HL-60 (cell line): ENCODE measurements around the gene RUNX1.

ENCODE experiments used
- DNase-seq, 2 experiments: peaks; one replicate each; pipeline ENCODE4 v3.0.0-alpha.2; 2010 to 2020; ENCODE audit warnings: low read depth in 1 of 2, low spot score in 1 of 2
- H3K27ac ChIP-seq: fragments of 250-450 bp; sonication (Bioruptor Pico); replicated peaks from 2 replicates; pipeline ENCODE4 v1.5.1; 2020; ENCODE audit warnings: mild to moderate bottlenecking, moderate library complexity
- H3K27me3 ChIP-seq: fragments of 250-450 bp; sonication (Bioruptor Pico); 2 replicates; pipeline ENCODE4 v1.5.1; 2021; ENCODE audit warnings: mild to moderate bottlenecking, moderate library complexity; ENCODE audit not compliant: insufficient read depth, poor library complexity, severe bottlenecking
- H3K4me3 ChIP-seq: replicated peaks from 2 replicates; pipeline ENCODE4 v1.5.1; 2011; ENCODE audit warnings: mild to moderate bottlenecking, control low read depth, low read length; ENCODE audit not compliant: insufficient read depth
- GABPA ChIP-seq: IDR thresholded peaks from 2 replicates; pipeline ENCODE4 v1.6.1; 2012; ENCODE audit warnings: low read depth
- POLR2AphosphoS5 ChIP-seq: IDR thresholded peaks from 2 replicates; pipeline ENCODE4 v1.6.1; 2012; ENCODE audit warnings: low read depth
- SPI1 ChIP-seq: IDR thresholded peaks from 2 replicates; pipeline ENCODE4 v1.6.1; 2012; ENCODE audit warnings: low read depth, mild to moderate bottlenecking, borderline replicate concordance
- TF ChIP-seq, protein P1 (sequence below): IDR thresholded peaks from one replicate; pipeline ENCODE4 v1.5.1; 2011; ENCODE audit warnings: low read length, control low read depth, inconsistent platforms; ENCODE audit not compliant: insufficient read depth
- TF ChIP-seq, protein P2 (sequence below): IDR thresholded peaks from 2 replicates; pipeline ENCODE4 v1.6.1; 2012; ENCODE audit warnings: low read depth; ENCODE audit not compliant: insufficient replicate concordance

Gene RUNX1

DNA sequence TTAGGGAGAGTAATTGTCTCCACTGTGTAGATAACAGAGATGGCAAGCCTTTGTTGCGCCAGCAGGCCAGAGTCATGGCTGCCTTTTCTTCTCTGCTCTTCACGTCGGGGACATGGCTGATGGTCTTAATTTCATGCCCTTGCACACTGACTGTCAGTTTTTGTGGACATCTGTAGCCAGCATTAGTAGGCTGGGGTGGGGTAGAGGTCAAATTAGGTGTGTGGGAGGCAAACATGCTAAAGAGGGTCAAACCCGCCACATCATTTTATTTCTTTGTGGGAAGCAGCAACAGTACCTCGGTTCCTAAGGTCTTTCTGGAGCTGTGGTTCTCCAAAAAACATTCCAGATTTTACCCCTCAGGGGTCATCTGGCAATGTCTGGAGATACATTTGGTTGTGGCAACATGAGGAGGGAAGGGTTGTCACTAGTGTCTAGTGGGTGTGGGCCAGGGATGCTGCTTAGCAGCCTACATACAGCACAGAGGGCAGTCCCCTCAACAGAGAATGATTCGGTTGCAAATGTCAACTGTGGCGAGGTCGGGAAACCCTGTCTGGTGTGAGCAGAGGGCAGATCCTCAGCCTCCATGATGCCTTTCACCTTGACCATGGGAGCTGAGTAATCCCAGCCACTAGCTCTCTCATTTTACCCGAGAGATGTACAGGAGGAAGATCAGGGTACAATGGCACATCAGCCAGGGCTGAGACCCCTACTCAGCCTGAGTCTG lies 14.7 kb downstream of the RUNX1 start:
- no peaks in the 10 kb centered on the region for H3K27me3 ChIP-seq
- TF ChIP-seq SPI1 (no peak), GABPA (no peak), POLR2AphosphoS5 (no peak)
- TF ChIP-seq, protein P1, sequence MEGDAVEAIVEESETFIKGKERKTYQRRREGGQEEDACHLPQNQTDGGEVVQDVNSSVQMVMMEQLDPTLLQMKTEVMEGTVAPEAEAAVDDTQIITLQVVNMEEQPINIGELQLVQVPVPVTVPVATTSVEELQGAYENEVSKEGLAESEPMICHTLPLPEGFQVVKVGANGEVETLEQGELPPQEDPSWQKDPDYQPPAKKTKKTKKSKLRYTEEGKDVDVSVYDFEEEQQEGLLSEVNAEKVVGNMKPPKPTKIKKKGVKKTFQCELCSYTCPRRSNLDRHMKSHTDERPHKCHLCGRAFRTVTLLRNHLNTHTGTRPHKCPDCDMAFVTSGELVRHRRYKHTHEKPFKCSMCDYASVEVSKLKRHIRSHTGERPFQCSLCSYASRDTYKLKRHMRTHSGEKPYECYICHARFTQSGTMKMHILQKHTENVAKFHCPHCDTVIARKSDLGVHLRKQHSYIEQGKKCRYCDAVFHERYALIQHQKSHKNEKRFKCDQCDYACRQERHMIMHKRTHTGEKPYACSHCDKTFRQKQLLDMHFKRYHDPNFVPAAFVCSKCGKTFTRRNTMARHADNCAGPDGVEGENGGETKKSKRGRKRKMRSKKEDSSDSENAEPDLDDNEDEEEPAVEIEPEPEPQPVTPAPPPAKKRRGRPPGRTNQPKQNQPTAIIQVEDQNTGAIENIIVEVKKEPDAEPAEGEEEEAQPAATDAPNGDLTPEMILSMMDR = no peak
- TF ChIP-seq, protein P2, sequence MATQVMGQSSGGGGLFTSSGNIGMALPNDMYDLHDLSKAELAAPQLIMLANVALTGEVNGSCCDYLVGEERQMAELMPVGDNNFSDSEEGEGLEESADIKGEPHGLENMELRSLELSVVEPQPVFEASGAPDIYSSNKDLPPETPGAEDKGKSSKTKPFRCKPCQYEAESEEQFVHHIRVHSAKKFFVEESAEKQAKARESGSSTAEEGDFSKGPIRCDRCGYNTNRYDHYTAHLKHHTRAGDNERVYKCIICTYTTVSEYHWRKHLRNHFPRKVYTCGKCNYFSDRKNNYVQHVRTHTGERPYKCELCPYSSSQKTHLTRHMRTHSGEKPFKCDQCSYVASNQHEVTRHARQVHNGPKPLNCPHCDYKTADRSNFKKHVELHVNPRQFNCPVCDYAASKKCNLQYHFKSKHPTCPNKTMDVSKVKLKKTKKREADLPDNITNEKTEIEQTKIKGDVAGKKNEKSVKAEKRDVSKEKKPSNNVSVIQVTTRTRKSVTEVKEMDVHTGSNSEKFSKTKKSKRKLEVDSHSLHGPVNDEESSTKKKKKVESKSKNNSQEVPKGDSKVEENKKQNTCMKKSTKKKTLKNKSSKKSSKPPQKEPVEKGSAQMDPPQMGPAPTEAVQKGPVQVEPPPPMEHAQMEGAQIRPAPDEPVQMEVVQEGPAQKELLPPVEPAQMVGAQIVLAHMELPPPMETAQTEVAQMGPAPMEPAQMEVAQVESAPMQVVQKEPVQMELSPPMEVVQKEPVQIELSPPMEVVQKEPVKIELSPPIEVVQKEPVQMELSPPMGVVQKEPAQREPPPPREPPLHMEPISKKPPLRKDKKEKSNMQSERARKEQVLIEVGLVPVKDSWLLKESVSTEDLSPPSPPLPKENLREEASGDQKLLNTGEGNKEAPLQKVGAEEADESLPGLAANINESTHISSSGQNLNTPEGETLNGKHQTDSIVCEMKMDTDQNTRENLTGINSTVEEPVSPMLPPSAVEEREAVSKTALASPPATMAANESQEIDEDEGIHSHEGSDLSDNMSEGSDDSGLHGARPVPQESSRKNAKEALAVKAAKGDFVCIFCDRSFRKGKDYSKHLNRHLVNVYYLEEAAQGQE = no peak
- H3K27ac ChIP-seq = no peak overlapping the region
- DNase-seq = no peak
- H3K4me3 ChIP-seq = no peak overlapping the region

DNA sequence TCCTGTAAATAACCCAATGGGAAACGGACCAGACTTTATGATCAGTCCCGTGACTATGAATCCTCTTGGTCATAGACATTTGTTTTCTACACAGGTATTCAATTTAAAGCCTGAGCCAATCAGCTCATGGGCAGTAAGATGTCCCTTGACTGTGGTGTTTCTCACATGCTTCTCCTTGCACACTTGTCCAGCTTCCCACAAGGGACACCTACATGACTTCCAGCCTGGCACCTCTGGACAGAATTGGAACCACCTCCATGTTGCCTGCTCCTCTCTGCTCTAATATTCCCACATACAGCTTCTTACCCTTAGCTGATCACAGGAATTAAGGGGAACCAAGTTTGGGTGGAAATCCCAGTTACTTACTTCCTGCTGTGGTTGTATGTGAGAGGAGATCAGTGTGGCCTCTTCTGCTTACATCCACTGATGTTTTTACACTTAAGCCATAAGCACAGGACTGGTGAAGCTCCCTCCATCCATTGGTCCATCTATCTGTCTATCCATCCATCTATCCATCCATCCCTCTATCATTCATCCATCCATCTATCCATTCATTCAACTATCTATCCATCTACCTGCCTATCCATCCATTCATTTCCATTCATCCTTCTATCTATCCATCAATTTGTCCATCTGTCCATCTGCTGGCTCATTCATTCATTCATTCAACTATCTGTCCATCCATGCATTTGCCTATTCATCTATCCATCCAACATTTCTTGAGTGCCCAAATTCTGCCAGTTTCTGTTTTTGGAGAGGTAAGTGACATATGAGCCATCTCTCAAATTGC lies 16.4 kb downstream of the RUNX1 start:
- Histone ChIP-seq H3K27ac (no peak overlapping the region), H3K27me3 (no peaks in the 10 kb centered on the region), H3K4me3 (no peak overlapping the region)
- TF ChIP-seq POLR2AphosphoS5 = no peak
- TF ChIP-seq, protein P1 = no peak
- TF ChIP-seq SPI1 = no peak
- TF ChIP-seq, protein P2 = no peak
- no peak for TF ChIP-seq GABPA
- DNase-seq = no peak

DNA sequence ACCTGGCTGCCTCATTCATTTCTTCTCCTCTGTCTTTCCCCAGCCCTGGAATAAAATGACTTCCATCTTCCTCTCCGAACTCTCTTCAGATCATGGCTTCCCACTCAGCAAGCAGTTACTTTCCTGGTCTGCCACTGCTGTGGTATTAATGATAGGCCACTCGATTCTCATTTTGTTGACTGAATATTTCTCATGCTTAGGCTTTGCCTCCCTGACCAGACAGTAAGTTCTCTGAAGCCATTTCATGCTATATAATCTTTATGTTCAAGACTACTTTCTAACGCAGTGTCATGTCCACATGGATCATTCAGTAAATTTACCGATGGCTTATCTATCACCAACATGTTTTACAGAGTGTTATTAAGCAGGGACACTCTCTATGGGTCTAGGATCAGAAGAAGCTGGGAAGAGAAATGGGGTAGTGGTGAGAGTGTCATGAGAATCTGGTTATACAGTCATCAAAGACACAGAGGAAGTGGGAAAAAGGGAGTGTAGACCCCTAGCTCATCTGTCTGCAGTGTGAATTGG lies 20.6 kb downstream of the RUNX1 start:
- H3K27ac ChIP-seq = peak overlapping the region; percentile 90
- no peak for DNase-seq
- TF ChIP-seq, protein P1 = no peak
- TF ChIP-seq SPI1 = peak; percentile 28; the same call in 1 of the 2 replicates

More for the DNA sequence above, 20.6 kb downstream of the RUNX1 start:
- Histone ChIP-seq H3K27me3 (no peaks in the 10 kb centered on the region), H3K4me3 (no peak overlapping the region)
